Measurements from ENCODE around the gene CLEC10A.

GRCh38 chr17:7056386-7056785 lies 23.7 kb downstream of the CLEC10A start:
- no peak for TF ChIP-seq CTCF (conservative IDR thresholded peaks at IDR 0.05 in 1 of 2, IDR thresholded peaks at IDR 0.05 in 1 of 2; ENCODE audit: low read depth in 1 of 2, low read length in 2 of 2)
- no peak for TF ChIP-seq EZH2 (IDR thresholded peaks at IDR 0.05; ENCODE audit: low read length, missing control alignments)

Data from fibroblast of lung (primary cell).